GM19035 (cell line): Measurements from ENCODE around the gene RPGRIP1L.
A peak's percentile ranks its signal among the peaks of the same experiment; 100 is the strongest.

Experiments used
- ATAC-seq: cut with Tn5 transposase; IDR thresholded peaks from one replicate; pipeline ENCODE4 v1.9.1; 2021; ENCODE audit not compliant: unreplicated experiment

RPGRIP1L gene

DNA sequence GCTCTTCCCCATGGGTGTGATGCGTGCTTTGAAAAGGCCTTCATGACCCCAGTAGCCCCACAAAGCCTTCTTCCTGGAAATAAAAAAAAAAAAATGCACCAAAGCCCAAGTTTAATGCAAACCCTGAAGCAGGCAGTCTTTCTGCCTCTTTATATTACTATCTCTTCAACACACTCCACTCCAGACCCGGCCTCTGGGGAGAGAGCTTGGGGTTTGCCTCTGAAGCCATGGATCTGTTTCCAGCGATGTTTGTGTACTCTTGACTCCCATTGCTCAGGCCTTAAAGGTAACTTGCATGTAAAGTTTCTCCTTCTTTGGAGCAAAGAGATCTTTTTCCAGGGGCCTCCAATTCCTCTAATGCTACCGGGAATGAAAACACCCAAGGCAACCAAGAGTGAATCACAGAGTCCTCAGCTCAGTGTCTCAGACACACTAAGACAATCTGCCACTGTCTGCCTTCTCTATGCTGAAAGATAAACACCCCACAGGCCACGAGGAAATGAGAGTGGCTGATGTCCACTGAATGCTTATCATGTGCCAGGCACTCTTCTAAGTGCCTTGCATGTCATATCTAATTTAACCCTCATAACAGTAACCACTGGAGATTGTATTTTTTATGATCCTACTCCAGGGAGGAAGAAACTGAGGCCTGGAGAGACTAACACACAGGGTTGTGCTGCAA lies 144.2 kb downstream of the RPGRIP1L start:
- ATAC-seq, result no peak

DNA sequence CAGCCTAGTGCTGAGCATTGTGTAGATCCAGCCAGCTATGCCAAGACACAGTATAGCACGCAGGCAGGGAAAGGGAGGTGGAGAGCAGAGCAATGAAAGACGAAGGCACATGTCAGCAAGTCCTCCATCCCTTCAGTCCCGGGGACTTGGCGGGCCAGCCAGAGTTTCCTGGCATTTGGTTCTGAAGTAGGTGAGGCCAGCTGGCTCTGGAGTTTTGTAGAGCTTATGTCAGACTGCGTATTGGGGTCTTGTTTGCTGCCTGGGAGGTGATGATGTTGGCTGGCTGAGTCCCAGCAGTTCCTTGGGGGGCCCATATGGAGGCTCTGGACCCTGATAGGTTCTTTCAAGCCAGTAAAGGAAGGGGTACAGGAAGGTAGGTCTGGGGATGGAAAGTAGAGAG lies 144.9 kb downstream of the RPGRIP1L start:
- no peak for ATAC-seq

DNA sequence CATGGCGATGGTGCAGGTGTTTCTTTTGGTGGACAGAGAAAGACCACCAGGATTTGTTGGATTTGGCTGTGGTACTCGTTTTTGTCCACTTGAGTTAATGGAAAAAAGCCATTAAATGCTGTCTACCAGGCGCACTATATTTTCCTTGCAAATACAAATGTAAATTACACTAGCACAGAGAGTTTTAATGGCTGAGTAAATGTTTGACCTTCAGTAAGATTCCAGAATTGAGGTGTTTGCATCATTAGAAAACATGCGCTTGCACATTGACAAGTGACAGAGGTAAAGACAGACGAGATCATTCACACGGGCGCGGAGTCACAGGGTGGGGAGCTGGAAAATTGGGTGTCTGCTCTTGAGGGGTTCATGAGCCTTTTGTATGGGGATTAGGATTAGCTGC lies 147.1 kb downstream of the RPGRIP1L start:
- ATAC-seq, result no peak

DNA sequence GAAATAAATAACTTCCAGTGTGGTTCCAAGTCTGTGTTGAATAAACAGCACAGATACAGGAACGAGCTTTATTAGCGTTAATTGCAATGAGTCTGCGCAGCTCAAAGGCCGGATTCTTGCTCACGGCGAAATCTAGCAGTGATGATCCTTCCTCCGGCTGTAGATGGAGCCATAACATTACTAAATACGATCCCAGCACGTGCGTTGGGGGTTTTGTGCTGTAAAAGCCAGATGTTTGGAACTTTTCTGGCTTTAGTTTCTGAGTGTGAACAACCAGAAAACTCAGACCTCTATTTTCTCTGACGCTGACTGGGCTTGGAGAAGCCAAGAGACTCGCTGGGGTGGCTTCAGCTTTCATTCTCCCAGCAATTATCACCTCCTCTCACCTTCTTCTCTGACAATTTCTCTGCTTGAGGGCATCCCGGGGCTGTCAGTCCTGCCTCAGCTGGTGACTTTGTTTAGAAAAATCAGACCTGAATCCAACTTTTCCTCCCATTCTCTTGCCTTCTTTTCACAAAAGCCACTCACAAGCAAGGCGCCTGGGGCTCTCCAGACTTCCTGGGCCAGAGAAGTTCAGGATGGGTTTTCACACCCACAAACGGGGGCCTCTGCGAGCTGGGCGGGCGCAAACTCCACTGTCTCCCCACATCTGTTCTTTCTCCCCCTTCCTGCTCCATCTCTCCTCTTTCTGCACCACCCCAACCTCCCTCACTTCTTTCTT lies 153.5 kb downstream of the RPGRIP1L start:
- ATAC-seq, result peak; percentile 81
